ENCODE data around the gene NTNG1.

NTNG1 gene

GRCh38 chr1:107264561-107264960 lies 123.7 kb downstream of the NTNG1 start:
- no peak for DNase-seq

- DNase-seq, result no peak
Observed at GRCh38 chr1:107267489-107267888, 126.7 kb downstream of the NTNG1 start.

- DNase-seq, result no peak
Observed at GRCh38 chr1:107272321-107272720, 131.5 kb downstream of the NTNG1 start.

GRCh38 chr1:107273515-107273914 lies 132.7 kb downstream of the NTNG1 start:
- DNase-seq, result no peak

- no peak for DNase-seq
Observed at GRCh38 chr1:107274227-107274626, 133.4 kb downstream of the NTNG1 start.

GRCh38 chr1:107276247-107276646 lies 135.4 kb downstream of the NTNG1 start:
- DNase-seq, result no peak

GRCh38 chr1:107277022-107277421 lies 136.2 kb downstream of the NTNG1 start:
- DNase-seq, result peak; percentile 51

- DNase-seq, result no peak
Observed at GRCh38 chr1:107286125-107286524, 145.3 kb downstream of the NTNG1 start.

GRCh38 chr1:107291987-107292386 lies 151.1 kb downstream of the NTNG1 start:
- no peak for DNase-seq

- DNase-seq, result peak; percentile 85
Observed at GRCh38 chr1:107293901-107294613, 153.2 kb downstream of the NTNG1 start.

GRCh38 chr1:107294686-107295085 lies 153.8 kb downstream of the NTNG1 start:
- no peak for DNase-seq

- no peak for DNase-seq
Observed at GRCh38 chr1:107297681-107298080, 156.8 kb downstream of the NTNG1 start.

GRCh38 chr1:107298526-107298925 lies 157.7 kb downstream of the NTNG1 start:
- DNase-seq, result no peak

- no peak for DNase-seq
Observed at GRCh38 chr1:107299521-107299920, 158.7 kb downstream of the NTNG1 start.

- DNase-seq, result no peak
Observed at GRCh38 chr1:107309962-107310361, 169.1 kb downstream of the NTNG1 start.

- DNase-seq, result no peak
Observed at GRCh38 chr1:107315652-107316051, 174.8 kb downstream of the NTNG1 start.

- no peak for DNase-seq
Observed at GRCh38 chr1:107318932-107319331, 178.1 kb downstream of the NTNG1 start.

GRCh38 chr1:107323784-107324183 lies 182.9 kb downstream of the NTNG1 start:
- DNase-seq, result no peak

GRCh38 chr1:107326824-107327445 lies 186.1 kb downstream of the NTNG1 start:
- DNase-seq, result no peak

GRCh38 chr1:107327446-107327845 lies 186.6 kb downstream of the NTNG1 start:
- no peak for DNase-seq

- no peak for DNase-seq
Observed at GRCh38 chr1:107328087-107328486, 187.2 kb downstream of the NTNG1 start.

GRCh38 chr1:107339775-107340174 lies 198.9 kb downstream of the NTNG1 start:
- DNase-seq, result no peak

- no peak for DNase-seq
Observed at GRCh38 chr1:107342316-107342715, 201.5 kb downstream of the NTNG1 start.

- no peak for DNase-seq
Observed at GRCh38 chr1:107342768-107343167, 201.9 kb downstream of the NTNG1 start.

GRCh38 chr1:107343601-107344000 lies 202.8 kb downstream of the NTNG1 start:
- no peak for DNase-seq

Data from NCI-H2227 treated with DMSO at 0.1 percent for 48 hours (cell line).